GM12878 (cell line): ENCODE measurements around the gene ERMARD.

Experiments
- HDAC6 ChIP-seq: fragments of 200-600 bp; sonication (generic); IDR thresholded peaks from one replicate; pipeline ENCODE4 v1.8.0; 2017; ENCODE audit warnings: antibody characterized with exemption; ENCODE audit not compliant: unreplicated experiment
- IRF4 ChIP-seq: IDR thresholded peaks from 2 replicates; pipeline ENCODE4 v1.6.1; 2011; ENCODE audit warnings: low read depth, low read length
- KDM1A ChIP-seq: fragments of 200-600 bp; sonication (generic); IDR thresholded peaks from 2 replicates; pipeline ENCODE4 v1.6.1; 2016; ENCODE audit warnings: borderline replicate concordance
- POLR2AphosphoS5 ChIP-seq: IDR thresholded peaks from 2 replicates; pipeline ENCODE4 v1.6.1; 2011; ENCODE audit warnings: mild to moderate bottlenecking, low read length, inconsistent platforms
- TARDBP ChIP-seq: IDR thresholded peaks from 2 replicates; pipeline ENCODE4 v1.6.1; 2016; ENCODE audit warnings: borderline replicate concordance
- YBX1 ChIP-seq: fragments of 450-650 bp; IDR thresholded peaks from 2 replicates; pipeline ENCODE4 v1.6.1; 2016; ENCODE audit warnings: antibody characterized with exemption
- ZNF274 ChIP-seq: IDR thresholded peaks from one replicate; pipeline ENCODE4 v1.8.0; 2011; ENCODE audit not compliant: insufficient read length, insufficient read depth
- TF ChIP-seq, protein P1 (sequence below), 3 experiments: IDR thresholded peaks in 2 of 3; conservative IDR thresholded peaks in 1 of 3; 2 replicates each; pipeline ENCODE4 v1.5.1; 2011; ENCODE audit warnings: low read depth in 3 of 3, low read length in 3 of 3, mild to moderate bottlenecking in 3 of 3, control low read depth in 2 of 3, moderate library complexity in 2 of 3, inconsistent platforms in 1 of 3, mixed read lengths in 1 of 3; ENCODE audit not compliant: control insufficient read depth in 2 of 3, insufficient read depth in 1 of 3; ENCODE audit errors: extremely low read depth in 1 of 3
- TF ChIP-seq, protein P2 (sequence below): fragments of 450-650 bp; conservative IDR thresholded peaks from 2 replicates; pipeline ENCODE4 v1.6.1; 2017; ENCODE audit warnings: mild to moderate bottlenecking, moderate library complexity

DNA sequence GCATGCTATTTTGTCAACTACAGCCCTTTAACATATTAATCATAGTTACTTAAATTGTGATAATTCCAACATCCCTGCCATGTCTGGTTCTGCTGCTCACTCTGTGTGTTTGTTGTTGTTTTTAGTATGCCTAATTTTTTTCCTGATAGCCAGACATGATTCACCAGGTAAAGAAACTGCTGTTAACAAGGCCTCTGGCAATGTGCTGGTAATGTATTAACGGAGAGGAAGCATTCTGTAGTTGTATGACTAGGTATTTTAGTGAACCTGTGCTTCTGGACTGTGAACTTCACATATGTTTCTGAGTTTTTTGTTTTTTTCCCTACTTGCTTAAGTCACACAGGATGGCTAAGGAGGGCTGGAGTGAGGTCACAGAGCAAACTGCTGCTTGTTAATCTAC, 4.9 kb upstream of the ERMARD start:
- TF ChIP-seq, protein P1, sequence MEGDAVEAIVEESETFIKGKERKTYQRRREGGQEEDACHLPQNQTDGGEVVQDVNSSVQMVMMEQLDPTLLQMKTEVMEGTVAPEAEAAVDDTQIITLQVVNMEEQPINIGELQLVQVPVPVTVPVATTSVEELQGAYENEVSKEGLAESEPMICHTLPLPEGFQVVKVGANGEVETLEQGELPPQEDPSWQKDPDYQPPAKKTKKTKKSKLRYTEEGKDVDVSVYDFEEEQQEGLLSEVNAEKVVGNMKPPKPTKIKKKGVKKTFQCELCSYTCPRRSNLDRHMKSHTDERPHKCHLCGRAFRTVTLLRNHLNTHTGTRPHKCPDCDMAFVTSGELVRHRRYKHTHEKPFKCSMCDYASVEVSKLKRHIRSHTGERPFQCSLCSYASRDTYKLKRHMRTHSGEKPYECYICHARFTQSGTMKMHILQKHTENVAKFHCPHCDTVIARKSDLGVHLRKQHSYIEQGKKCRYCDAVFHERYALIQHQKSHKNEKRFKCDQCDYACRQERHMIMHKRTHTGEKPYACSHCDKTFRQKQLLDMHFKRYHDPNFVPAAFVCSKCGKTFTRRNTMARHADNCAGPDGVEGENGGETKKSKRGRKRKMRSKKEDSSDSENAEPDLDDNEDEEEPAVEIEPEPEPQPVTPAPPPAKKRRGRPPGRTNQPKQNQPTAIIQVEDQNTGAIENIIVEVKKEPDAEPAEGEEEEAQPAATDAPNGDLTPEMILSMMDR (IDR thresholded peaks at IDR 0.05 in 2 of 3, conservative IDR thresholded peaks at IDR 0.05 in 1 of 3; ENCODE audit: control insufficient read depth in 2 of 3, extremely low read depth in 1 of 3, insufficient read depth in 1 of 3, low read depth in 3 of 3, low read length in 3 of 3): no peak
- TF ChIP-seq ZNF274: no peak
- TF ChIP-seq HDAC6: no peak
- no peak for TF ChIP-seq POLR2AphosphoS5
- no peak for TF ChIP-seq KDM1A
- no peak for TF ChIP-seq IRF4
- TF ChIP-seq, protein P2, sequence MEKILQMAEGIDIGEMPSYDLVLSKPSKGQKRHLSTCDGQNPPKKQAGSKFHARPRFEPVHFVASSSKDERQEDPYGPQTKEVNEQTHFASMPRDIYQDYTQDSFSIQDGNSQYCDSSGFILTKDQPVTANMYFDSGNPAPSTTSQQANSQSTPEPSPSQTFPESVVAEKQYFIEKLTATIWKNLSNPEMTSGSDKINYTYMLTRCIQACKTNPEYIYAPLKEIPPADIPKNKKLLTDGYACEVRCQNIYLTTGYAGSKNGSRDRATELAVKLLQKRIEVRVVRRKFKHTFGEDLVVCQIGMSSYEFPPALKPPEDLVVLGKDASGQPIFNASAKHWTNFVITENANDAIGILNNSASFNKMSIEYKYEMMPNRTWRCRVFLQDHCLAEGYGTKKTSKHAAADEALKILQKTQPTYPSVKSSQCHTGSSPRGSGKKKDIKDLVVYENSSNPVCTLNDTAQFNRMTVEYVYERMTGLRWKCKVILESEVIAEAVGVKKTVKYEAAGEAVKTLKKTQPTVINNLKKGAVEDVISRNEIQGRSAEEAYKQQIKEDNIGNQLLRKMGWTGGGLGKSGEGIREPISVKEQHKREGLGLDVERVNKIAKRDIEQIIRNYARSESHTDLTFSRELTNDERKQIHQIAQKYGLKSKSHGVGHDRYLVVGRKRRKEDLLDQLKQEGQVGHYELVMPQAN: no peak
- no peak for TF ChIP-seq YBX1
- TF ChIP-seq TARDBP: no peak
